GM10266 (cell line): ENCODE results near the gene ZNF672.

Source experiments
- DNase-seq: peaks from one replicate; pipeline ENCODE4 v3.0.0; 2012; ENCODE audit errors: extremely low spot score
- TF ChIP-seq, protein P1 (sequence below): IDR thresholded peaks from 2 replicates; pipeline ENCODE4 v1.5.1; 2012; ENCODE audit warnings: mild to moderate bottlenecking, low read depth; ENCODE audit not compliant: control insufficient read depth, insufficient read depth; ENCODE audit errors: missing control alignments

ZNF672 gene

DNA sequence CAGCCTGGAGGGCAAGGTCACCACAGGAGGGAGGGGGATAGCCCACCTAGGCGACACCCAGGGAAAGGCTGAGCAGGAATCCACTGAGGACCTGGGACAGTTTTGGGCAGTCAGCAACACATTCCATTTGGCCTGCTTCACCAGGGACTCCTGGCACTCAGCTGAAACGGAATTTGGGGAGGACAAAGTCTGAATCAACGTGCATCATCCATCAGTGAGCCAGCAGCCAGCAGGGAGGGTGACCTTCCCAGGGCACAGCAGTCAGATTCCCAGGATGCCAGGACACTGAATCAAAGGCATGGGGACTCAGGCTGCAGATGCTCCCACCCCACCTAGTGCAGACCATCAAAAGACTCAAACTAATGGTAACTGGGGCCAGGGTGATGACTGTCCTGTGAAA lies 16.9 kb upstream of the ZNF672 start:
- TF ChIP-seq, protein P1, sequence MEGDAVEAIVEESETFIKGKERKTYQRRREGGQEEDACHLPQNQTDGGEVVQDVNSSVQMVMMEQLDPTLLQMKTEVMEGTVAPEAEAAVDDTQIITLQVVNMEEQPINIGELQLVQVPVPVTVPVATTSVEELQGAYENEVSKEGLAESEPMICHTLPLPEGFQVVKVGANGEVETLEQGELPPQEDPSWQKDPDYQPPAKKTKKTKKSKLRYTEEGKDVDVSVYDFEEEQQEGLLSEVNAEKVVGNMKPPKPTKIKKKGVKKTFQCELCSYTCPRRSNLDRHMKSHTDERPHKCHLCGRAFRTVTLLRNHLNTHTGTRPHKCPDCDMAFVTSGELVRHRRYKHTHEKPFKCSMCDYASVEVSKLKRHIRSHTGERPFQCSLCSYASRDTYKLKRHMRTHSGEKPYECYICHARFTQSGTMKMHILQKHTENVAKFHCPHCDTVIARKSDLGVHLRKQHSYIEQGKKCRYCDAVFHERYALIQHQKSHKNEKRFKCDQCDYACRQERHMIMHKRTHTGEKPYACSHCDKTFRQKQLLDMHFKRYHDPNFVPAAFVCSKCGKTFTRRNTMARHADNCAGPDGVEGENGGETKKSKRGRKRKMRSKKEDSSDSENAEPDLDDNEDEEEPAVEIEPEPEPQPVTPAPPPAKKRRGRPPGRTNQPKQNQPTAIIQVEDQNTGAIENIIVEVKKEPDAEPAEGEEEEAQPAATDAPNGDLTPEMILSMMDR: no peak
- no peak for DNase-seq

DNA sequence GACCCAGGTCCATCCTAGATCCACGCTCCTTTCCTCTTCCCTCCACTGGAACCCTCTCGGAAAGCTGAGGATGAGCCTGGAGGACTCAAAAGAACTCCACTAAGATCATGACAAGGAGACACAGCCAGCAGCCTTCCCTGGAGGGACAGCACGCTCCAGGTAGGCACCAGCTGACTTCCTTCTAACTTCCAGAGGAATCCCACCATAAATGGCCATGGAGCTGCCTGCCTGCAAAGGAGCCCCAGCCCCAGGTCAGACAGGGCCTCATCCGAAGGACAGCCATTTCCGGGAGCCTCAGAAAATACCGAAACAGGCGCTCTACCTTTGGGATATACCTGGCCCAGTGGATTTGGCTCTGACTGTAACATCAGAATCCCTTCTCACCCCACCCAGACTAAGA lies 16.4 kb upstream of the ZNF672 start:
- DNase-seq: no peak
- TF ChIP-seq, protein P1: no peak

DNA sequence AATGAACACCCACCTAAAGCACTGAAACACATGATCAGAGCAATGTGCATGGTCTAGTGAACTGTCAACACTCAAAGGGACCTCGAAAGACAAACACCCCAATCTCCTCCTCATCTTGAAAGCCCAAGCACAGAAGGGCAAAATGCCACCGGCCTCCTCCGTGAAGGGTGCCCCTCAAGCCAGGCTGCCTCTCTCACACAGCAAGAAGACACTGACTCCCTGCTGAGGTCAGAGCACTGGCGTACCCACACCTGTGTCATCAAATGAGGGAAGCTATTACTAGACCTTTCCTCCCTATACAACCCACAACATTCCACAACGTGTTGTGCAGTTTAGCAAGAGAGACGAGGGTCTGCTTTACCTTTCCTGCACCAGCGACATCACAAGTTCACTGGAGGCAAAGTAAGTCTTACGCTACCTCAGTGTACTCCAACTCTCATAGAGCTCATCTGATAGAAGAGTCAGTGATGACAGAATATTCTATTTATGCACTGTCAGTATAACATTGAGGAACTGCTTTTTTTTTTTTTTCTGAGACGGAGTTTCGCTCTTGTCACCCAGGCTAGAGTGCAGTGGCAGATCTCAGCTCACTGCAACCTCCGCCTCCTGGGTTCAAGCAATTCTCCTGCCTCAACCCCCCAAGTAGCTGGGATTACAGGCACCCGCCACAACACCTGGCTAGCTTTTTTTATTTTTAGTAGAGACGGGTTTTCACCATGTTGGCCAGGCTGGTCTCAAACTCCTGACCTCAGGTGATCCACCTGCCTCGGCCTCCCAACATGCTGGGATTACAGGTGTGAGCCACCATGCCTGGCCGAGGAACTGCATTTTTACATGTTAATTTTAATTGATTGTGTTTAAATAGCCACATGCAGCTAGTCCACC lies 15.6 kb upstream of the ZNF672 start:
- no peak for DNase-seq
- TF ChIP-seq, protein P1: no peak

DNA sequence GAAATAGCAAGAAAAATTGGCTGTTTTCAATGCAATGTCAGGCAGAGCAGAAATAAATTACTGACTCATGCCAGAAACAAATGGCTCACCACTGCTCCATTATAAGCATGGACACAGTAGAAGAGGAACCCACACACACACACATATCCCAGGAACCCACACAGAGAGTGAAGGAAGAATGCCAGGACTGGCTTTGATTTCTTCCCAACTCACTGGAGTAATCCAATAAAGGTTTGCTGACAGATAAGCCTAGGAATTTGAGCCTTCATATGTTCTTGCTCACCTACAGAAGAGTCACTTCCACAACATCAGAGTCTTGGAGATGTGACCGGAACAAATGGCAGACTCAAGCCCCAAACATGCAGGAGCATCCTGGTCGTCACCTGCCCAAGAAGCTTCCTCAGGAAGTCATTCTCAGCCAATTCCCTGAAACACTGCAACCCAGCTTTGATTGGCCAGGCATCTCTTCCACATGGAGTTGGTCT lies 14.5 kb upstream of the ZNF672 start:
- TF ChIP-seq, protein P1: no peak
- no peak for DNase-seq

DNA sequence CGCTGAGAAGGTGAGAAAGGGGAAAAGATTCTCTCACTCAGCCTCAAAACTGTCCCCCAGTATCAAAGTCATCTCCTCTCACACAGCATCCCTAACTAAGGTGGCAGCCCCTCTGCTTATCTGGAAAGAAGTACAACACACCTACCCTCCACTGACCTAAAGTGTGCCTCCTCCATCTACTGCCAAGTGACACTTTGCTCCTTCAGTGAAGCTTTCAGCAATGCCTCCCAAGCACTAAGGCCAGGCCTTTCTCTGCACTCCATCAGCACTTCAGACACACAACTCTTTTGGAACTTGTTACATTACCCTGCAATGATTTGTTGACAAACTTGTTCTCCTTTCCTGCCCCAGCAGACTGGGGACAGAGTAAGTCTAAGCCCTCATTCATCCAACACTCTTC lies 13.7 kb upstream of the ZNF672 start:
- no peak for DNase-seq
- TF ChIP-seq, protein P1: no peak

DNA sequence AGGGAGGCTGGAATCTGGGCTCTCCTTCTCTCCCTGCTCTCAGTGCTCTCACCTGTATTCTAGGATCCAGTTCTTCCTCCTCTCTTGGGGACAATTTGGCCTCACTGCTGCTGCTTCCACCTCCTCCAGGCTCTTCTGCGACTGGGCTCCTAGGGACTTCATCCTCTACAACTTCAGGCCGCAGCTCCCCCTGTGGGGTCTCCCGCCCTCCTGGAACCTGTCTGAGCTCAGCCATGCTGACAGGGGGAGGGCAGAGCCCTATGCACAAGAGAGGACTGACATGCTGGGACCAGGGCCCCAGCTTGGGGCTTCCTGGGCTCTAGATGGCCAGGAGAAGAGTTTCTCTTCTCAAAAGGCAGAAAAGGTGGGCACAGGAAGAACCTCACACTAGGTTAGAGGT lies 13.3 kb upstream of the ZNF672 start:
- TF ChIP-seq, protein P1: no peak
- DNase-seq: no peak

DNA sequence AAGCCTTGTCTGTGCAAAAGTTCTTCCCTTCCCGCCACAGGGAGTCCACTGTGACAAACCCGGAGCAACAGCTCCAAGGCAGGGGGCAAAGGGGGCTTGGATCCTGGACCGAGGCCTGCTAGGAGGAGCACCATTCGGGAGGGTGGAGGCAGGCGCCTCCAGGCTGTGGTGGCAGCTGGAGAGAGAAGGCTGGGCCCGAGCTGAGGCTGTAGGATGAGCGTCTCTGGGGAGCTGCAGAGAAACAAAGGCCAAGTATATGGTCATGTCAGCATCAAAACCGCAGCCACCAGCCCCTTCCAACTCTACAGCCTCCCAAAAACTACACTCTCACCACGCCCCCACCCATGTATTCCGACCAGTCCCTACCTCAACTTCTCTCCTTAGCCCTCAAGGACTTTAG lies 12.9 kb upstream of the ZNF672 start:
- TF ChIP-seq, protein P1: no peak
- DNase-seq: no peak
